K562 (cell line): ENCODE data around the gene ITGA1. TPM values are rescaled to one million over a fixed set of nuclear protein-coding genes. Genes with fewer than 3 reads are reported as not detected.

Experiments used
- ATAC-seq: fragments of 200-7000 bp; cut with Tn5 transposase; 3 replicates; pipeline ENCODE4 v1.9.1; 2020; ENCODE audit warnings: moderate library complexity
- BruUV-seq: library from RNA; stranded (reverse); fragments of 400-500 nt; replicated peaks from 2 replicates; lab custom pipeline; 2021; lab: Mats Ljungman, UMichigan
- CTCF ChIA-PET: fragments of 300-600 bp; formaldehyde crosslinking; extraction: SDS; loops from one replicate; lab custom pipeline; 2021; ENCODE audit warnings: low intra/inter-chr PET ratio; lab: Yijun Ruan, JAX
- POLR2A ChIA-PET: fragments of 300-600, 350-650 bp; sonication (Branson Sonifier 250); formaldehyde crosslinking; extraction: SDS; loops from one replicate; lab custom pipeline; 2021; ENCODE audit warnings: antibody characterized with exemption, inconsistent platforms; lab: Yijun Ruan, JAX
- DNase-seq, 4 experiments: peaks; one replicate each; pipeline versions ENCODE4 v3.0.0 to v3.0.0-alpha.2; 2011 to 2018; ENCODE audit warnings: low spot score in 3 of 4, mixed read lengths in 3 of 4; ENCODE audit errors: extremely low read depth in 1 of 4
- FAIRE-seq: peaks from 2 replicates; lab custom pipeline; 2011; peaks lifted over from hg19 to GRCh38; lab: Jason Lieb, UNC
- H2AFZ ChIP-seq: 2 replicates; pipeline ENCODE4 v1.6.0; 2011; ENCODE audit warnings: low read depth, low read length, control low read depth, inconsistent platforms
- H3K27ac ChIP-seq: fragments of 200-600 bp; 3 replicates; pipeline ENCODE4 v1.8.0; 2011; ENCODE audit warnings: low read depth, mild to moderate bottlenecking, control low read depth, inconsistent platforms, low read length, moderate library complexity, mixed read lengths; ENCODE audit errors: extremely low read depth
- H3K27me3 ChIP-seq, 2 experiments: fragments of 300-600 bp in 1 of 2; 2 replicates in 1 of 2; 3 replicates in 1 of 2; pipeline versions ENCODE4 v1.6.0 to v1.8.0; 2011; ENCODE audit warnings: inconsistent platforms in 2 of 2, low read length in 2 of 2, mild to moderate bottlenecking in 1 of 2, mixed read lengths in 1 of 2, moderate library complexity in 1 of 2; ENCODE audit not compliant: control insufficient read depth in 2 of 2, insufficient read depth in 2 of 2
- H3K36me3 ChIP-seq: fragments of 300-600 bp; 3 replicates; pipeline ENCODE4 v1.8.0; 2011; ENCODE audit warnings: mild to moderate bottlenecking, low read length, inconsistent platforms; ENCODE audit not compliant: control insufficient read depth, insufficient read depth
- H3K4me1 ChIP-seq, 2 experiments: fragments of 200-600 bp in 1 of 2; replicated peaks in 1 of 2; 2 replicates in 1 of 2; 3 replicates in 1 of 2; pipeline versions ENCODE4 v1.5.1 to v1.8.0; 2011; ENCODE audit warnings: inconsistent platforms in 2 of 2, low read length in 2 of 2, mild to moderate bottlenecking in 1 of 2, mixed read lengths in 1 of 2, moderate library complexity in 1 of 2; ENCODE audit not compliant: control insufficient read depth in 2 of 2, insufficient read depth in 2 of 2
- H3K4me2 ChIP-seq: 2 replicates; pipeline ENCODE4 v1.6.1; 2011; ENCODE audit warnings: low read length, control low read depth, inconsistent platforms, mixed read lengths; ENCODE audit not compliant: insufficient read depth
- H3K4me3 ChIP-seq: fragments of 200-600 bp; sonication (generic), shearing (Covaris generic); 2 replicates; pipeline ENCODE4 v1.5.1; 2016; ENCODE audit warnings: control low read depth, inconsistent platforms
- H3K79me2 ChIP-seq: fragments of 200-600 bp; 3 replicates; pipeline ENCODE4 v1.8.0; 2011; ENCODE audit warnings: low read length, inconsistent platforms; ENCODE audit not compliant: control insufficient read depth, insufficient read depth
- H3K9ac ChIP-seq, 2 experiments: 2 replicates each; pipeline versions ENCODE4 v1.6.0 to v1.6.1; 2011; ENCODE audit warnings: low read depth in 2 of 2, low read length in 2 of 2, control low read depth in 1 of 2, inconsistent platforms in 1 of 2, mild to moderate bottlenecking in 1 of 2, mixed read lengths in 1 of 2; ENCODE audit not compliant: insufficient read depth in 1 of 2
- H3K9me1 ChIP-seq: one replicate; pipeline ENCODE4 v1.6.0; 2011; ENCODE audit warnings: inconsistent platforms, mild to moderate bottlenecking, low read length, moderate library complexity; ENCODE audit not compliant: control insufficient read depth, insufficient read depth
- H3K9me3 ChIP-seq: replicated peaks from 2 replicates; pipeline ENCODE4 v1.5.1; 2011; ENCODE audit warnings: low read depth, low read length, inconsistent platforms; ENCODE audit not compliant: control insufficient read depth, insufficient read depth
- H4K20me1 ChIP-seq: replicated peaks from 2 replicates; pipeline ENCODE4 v1.6.1; 2011; ENCODE audit warnings: low read length, inconsistent platforms, mixed read lengths; ENCODE audit not compliant: control insufficient read depth, insufficient read depth
- BMI1 ChIP-seq: fragments of 150-350 bp; IDR thresholded peaks from 2 replicates; pipeline ENCODE4 v1.6.1; 2014; ENCODE audit warnings: low read length
- CHCHD3 ChIP-seq: fragments of 250-450 bp; sonication (Bioruptor Pico); IDR thresholded peaks from 2 replicates; pipeline ENCODE4 v2.1.2; 2022; ENCODE audit warnings: mild to moderate bottlenecking
- CREB3L1 ChIP-seq: fragments of 450-650 bp; IDR thresholded peaks from 2 replicates; pipeline ENCODE4 v1.6.1; 2014; ENCODE audit warnings: low read depth, mild to moderate bottlenecking, moderate library complexity, borderline replicate concordance
- E2F3 ChIP-seq: fragments of 250-450 bp; sonication (Bioruptor Pico); IDR thresholded peaks from 2 replicates; pipeline ENCODE4 v1.4.0; 2020; ENCODE audit warnings: mild to moderate bottlenecking
- E2F8 ChIP-seq: fragments of 450-650 bp; IDR thresholded peaks from 2 replicates; pipeline ENCODE4 v1.7.1; 2018; ENCODE audit warnings: mild to moderate bottlenecking, low read depth; ENCODE audit not compliant: partially characterized antibody
- MTA2 ChIP-seq: fragments of 450-650 bp; IDR thresholded peaks from 2 replicates; pipeline ENCODE4 v1.6.1; 2016; ENCODE audit warnings: low read depth
- PTTG1 ChIP-seq: fragments of 450-650 bp; IDR thresholded peaks from 2 replicates; pipeline ENCODE4 v1.6.1; 2016; ENCODE audit warnings: low read depth, mild to moderate bottlenecking, missing genetic modification characterization, missing compliant biosample characterization
- SNIP1 ChIP-seq: fragments of 450-650 bp; IDR thresholded peaks from 2 replicates; pipeline ENCODE4 v1.7.1; 2017; ENCODE audit warnings: low read depth, mild to moderate bottlenecking
- SREBF1 ChIP-seq: fragments of 150-350 bp; IDR thresholded peaks from 2 replicates; pipeline ENCODE4 v1.6.1; 2014; ENCODE audit warnings: antibody characterized with exemption, low read depth, low read length, borderline replicate concordance
- SRSF1 ChIP-seq: fragments of 200-400 bp; formaldehyde crosslinking; IDR thresholded peaks from 2 replicates; pipeline ENCODE4 v1.6.1; 2017; ENCODE audit warnings: mild to moderate bottlenecking, low read depth, low read length, moderate library complexity
- THRB ChIP-seq: fragments of 450-650 bp; formaldehyde crosslinking; conservative IDR thresholded peaks from 2 replicates; pipeline ENCODE4 v1.4.0; 2022; ENCODE audit warnings: mild to moderate bottlenecking, missing genetic modification characterization
- ZNF165 ChIP-seq: fragments of 250-450 bp; sonication (Bioruptor Pico); IDR thresholded peaks from 2 replicates; pipeline ENCODE4 v1.4.0; 2020; ENCODE audit warnings: borderline replicate concordance
- ZNF212 ChIP-seq: fragments of 450-650 bp; formaldehyde crosslinking; IDR thresholded peaks from 2 replicates; pipeline ENCODE4 v1.4.0; 2020; ENCODE audit warnings: mild to moderate bottlenecking
- ZNF253 ChIP-seq: fragments of 250-450 bp; sonication (Bioruptor Pico); conservative IDR thresholded peaks from 2 replicates; pipeline ENCODE4 v1.6.1; 2021; ENCODE audit warnings: mild to moderate bottlenecking
- ZNF717 ChIP-seq: fragments of 250-450 bp; sonication (Bioruptor Pico); IDR thresholded peaks from 2 replicates; pipeline ENCODE4 v1.5.0; 2021
- WGBS: fragments of 100-300 bp; shearing (Covaris generic); methylation state at CpG from one replicate; pipeline ENCODE4 v1.1.6; 2016; ENCODE audit warnings: low coverage, mixed read lengths; ENCODE audit not compliant: insufficient coverage; ENCODE audit errors: missing lambda C conversion rate; 5-methylcytosine and 5-hydroxymethylcytosine counted together
- in situ Hi-C: fragments of 300-500 bp; cut with MboI; formaldehyde crosslinking; loops from 4 replicates; pipeline ENCODE4 v1.15.0; 2018; ENCODE audit warnings: inconsistent platforms, mixed read lengths
- intact Hi-C: fragments of 100-400 bp; cut with micrococcal nuclease; formaldehyde crosslinking; loops from 2 replicates; pipeline ENCODE4 v1.14.2; 2022
- polyA plus RNA-seq, 8 experiments: library from polyadenylated mRNA; depleted of rRNA in 4 of 8; stranded (reverse) in 5 of 8; unstranded in 3 of 8; fragments of >200 nt; fragmentation: Nextera tagmentation in 2 of 8; fragmentation: Illumina TruSeq in 1 of 8; extraction: Ambion mirVana in 2 of 8; extraction: Trizol in 1 of 8; gene quantifications; 2 replicates each; pipeline versions ENCODE4 v1.2.1 to v1.2.3, GENCODE V29; 2011 to 2014; ENCODE audit warnings: inconsistent platforms in 1 of 8, missing spikeins in 1 of 8
- total RNA-seq, 7 experiments: library from RNA; depleted of rRNA in 6 of 7; stranded (reverse); fragments of >200 nt in 6 of 7; fragmentation: Illumina TruSeq in 2 of 7; extraction: Trizol in 2 of 7; gene quantifications; 2 replicates each; pipeline versions ENCODE4 v1.2.1 to v1.2.3, GENCODE V29; 2011 to 2021; ENCODE audit warnings: low replicate concordance in 1 of 7

ITGA1 gene
- total and polyA plus RNA-seq, 9 of the 15 experiments (the other 6 are each of a cell fraction or from before 2014, with no cell fraction given) = 0.04 to 0.22 TPM; not detected in 7

- WGBS = 0% methylated on average over 4 of the region's 4 CpGs
- no peaks in the 10 kb centered on the region for H3K36me3 ChIP-seq
- BruUV-seq = no TSS peak
- ATAC-seq = no peak
- no peaks in the 10 kb centered on the region for H3K9me1 ChIP-seq
- H3K4me3 ChIP-seq = no peak overlapping the region
- H3K27ac ChIP-seq = no peak overlapping the region
- no peaks in the 10 kb centered on the region for H3K27me3 ChIP-seq
- no peaks in the 10 kb centered on the region for H3K4me1 ChIP-seq
- no peak overlapping the region for H3K4me2 ChIP-seq
- DNase-seq = no peak
- no peak for TF ChIP-seq MTA2
- TF ChIP-seq CHCHD3 (CRISPR knock-in tag) = no peak
- TF ChIP-seq CREB3L1 = no peak
- no peak for TF ChIP-seq ZNF212 (CRISPR knock-in tag)
- no peak for TF ChIP-seq ZNF165
- TF ChIP-seq THRB (CRISPR knock-in tag) = no peak
- no peak for TF ChIP-seq E2F8
- no peak for TF ChIP-seq SRSF1
- no peak for TF ChIP-seq SNIP1
- no peak for TF ChIP-seq ZNF253 (CRISPR knock-in tag)
- no peak for TF ChIP-seq ZNF717 (CRISPR knock-in tag)
- no peak for TF ChIP-seq PTTG1 (tag)
- TF ChIP-seq SREBF1 = no peak
- TF ChIP-seq E2F3 = no peak
- TF ChIP-seq BMI1 = no peak
- H4K20me1 ChIP-seq = no peaks in the 10 kb centered on the region
- H2AFZ ChIP-seq = no peak overlapping the region
- ChIA-PET POLR2A (no interaction called here), CTCF (interaction anchor here (0.6 kb wide), 1 partner anchor 1601 kb away, joined by 5 read pairs; no protein-coding TSS in a partner anchor)
- intact Hi-C loops (no loop called here), in situ Hi-C loops (no loop called here)
- H3K9me3 ChIP-seq = no peaks in the 10 kb centered on the region
- no peak overlapping the region for H3K9ac ChIP-seq
- no peaks in the 10 kb centered on the region for H3K79me2 ChIP-seq
- peak; percentile 32 for FAIRE-seq
Measured at GRCh38 chr5:53001541-53001940, 213.8 kb downstream of the ITGA1 start.
